Activated T-helper 1 cell treated with anti-CD3 and anti-CD28 coated beads, Interleukin-2, amount 50 U/mL, for 16 hours (primary cell): ENCODE results near the gene BMPR1B.

ENCODE experiments used
- DNase-seq, 2 donors: peaks; one replicate each; pipeline ENCODE4 v3.0.0-alpha.2; 2020; ENCODE audit warnings: low read depth in 1 of 2, low spot score in 1 of 2

The BMPR1B gene

DNA sequence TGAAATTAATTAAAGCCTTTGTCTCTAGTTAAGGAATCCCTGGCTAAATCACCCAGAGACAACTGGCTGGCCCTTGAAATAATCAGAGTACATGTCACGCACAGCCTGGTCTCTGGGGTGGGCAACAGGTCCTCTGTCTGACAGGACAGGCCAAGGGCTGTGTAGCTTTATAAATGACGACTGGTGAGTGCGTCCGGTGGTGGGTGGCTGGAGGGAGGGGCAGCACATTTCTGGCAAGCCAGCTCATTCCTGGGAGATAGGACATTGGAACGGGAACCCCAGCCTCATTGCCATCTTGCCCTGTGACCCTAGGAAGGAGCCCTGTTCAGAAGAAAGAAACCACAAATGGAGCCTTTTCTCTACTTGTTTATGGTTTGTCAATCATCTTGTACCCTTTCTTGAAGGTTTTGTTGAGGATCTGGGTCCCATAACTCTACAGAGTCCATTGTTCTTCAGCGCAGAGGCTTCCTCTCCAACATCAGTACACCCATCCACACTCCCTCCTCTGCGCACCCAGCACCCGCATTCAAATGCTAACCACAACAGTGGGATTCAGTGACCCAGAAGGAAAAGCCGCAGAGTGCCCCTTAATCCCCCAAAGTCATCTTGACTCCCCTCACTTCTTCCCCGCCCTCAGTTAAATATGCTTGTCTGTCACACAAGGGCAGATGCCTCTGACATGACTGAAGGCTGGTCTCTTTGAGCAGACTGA, 422.9 kb downstream of the BMPR1B start:
- no peak for DNase-seq

GRCh38 chr4:95181243-95181995, 423.7 kb downstream of the BMPR1B start:
- DNase-seq: no peak

- no peak for DNase-seq
These were observed 424.2 kb downstream of the BMPR1B start for GRCh38 chr4:95181996-95182306.

- no peak for DNase-seq
These were observed 426.1 kb downstream of the BMPR1B start for GRCh38 chr4:95183656-95184408.

DNA sequence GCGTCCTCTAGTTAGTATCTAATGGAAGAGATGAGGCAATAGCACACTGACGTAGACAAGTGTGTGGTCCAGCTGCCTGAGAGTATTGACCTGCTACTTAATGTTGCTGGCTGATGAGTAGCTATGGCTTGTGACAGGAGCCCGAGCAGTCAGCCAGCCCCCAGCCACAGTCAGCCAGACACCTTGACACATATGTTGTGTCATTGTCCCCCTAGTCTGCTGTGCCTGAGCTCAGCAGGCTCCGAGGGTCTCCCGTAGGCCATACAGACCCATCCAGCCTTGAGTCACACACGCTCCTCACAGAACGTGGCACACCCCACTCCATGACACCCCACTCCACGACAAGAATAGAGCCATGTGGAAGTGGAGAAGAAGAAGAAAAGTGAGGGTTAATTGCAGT, 428.9 kb downstream of the BMPR1B start:
- DNase-seq: no peak

GRCh38 chr4:95188701-95189370, 431.1 kb downstream of the BMPR1B start:
- DNase-seq: no peak

- no peak for DNase-seq
These were observed 433.1 kb downstream of the BMPR1B start for GRCh38 chr4:95190751-95191436.

GRCh38 chr4:95191537-95191936, 433.8 kb downstream of the BMPR1B start:
- DNase-seq: no peak

DNA sequence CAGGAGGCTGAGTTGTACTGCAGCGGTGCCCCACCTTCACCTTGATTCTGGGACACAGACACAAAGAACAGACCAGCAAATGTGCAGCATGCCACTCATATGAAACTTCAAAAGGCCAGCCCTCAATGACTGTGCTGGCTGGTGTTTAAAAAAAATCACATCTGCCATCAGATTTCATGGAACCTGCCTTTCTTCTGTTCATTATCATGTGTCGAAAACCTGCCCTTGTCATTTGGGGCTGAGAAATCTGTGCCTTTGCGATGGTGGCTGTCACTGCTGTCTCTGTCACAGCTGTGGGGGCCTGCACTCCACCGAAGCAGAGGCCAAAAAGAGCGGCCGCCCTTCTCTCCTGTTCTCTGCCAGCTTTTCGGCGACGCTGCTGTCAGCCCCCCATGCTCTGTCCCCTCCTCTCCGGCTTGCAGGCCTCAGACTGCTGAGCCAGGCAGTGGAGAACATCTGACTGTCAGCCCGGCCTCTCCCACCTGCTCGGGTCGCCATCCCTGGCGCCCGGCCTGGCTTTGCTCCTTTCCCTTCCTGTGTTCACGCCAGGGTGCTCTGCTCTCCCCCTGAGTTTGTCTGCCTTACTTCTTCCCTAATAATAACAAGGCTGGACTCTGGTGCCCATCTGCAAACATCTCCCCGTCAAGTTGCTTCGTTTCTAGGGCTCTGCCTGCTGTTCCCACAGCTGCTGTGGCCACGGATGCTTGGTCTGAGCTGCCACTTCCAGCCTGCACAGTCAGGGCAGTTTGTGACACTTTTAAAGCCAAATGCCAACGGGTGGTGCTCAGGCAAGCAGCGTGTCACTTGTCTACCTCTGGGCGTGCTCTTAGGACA, 435.9 kb downstream of the BMPR1B start:
- DNase-seq: no peak

- DNase-seq: no peak
These were observed 439.6 kb downstream of the BMPR1B start for GRCh38 chr4:95197353-95197752.

DNA sequence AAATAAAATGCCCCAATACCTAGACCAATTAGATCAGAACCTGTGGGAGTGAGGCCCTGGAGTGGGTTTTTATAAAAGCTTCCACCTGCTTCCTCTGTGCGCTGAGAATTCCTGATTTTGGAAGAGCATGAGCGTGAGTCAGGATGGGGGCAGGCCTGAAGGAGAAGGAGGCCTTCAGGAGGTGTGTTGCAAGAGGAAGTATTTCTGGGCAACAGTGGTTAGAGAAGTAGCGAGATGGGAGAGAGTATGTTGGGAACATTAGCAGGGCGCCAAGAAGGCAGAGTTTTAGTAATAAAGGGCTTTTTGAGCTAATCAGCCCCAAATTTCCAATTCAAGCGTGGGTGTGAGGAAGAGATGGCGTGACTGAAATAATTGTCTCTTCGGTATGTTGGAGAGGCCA, 441.2 kb downstream of the BMPR1B start:
- no peak for DNase-seq

DNA sequence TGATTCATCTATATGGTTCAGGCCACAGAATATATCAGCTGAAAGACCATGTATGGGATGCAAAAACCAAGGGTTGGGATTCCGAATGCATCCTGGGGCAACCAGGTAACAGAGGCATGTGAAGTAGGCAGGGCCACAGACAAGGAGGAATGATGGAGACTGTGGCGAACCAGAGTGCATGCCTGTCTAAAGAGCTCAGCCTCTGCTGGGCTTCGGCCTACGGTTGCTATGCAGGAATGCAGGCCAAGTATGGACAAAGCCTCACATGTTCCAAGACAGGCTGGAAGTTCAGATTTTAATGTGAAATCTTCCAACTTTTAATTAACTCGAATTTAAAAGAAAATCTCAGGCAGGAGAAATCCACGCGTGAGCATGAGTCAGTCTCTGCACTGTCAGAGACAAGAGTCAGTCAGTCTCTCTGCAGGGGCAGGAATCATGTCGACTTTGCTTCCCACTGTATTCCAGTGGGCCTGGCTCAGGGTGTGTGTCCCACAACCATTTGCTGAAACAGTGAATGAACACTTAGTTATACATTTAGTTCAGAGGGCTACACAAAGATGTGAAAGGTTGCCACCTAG, 446.6 kb downstream of the BMPR1B start:
- DNase-seq: no peak

GRCh38 chr4:95204873-95205272, 447.1 kb downstream of the BMPR1B start:
- DNase-seq: no peak
